HCT116 (cell line): Measurements from ENCODE around the gene OS9.

Experiments
- CEBPB ChIP-seq: IDR thresholded peaks from 2 replicates; pipeline ENCODE4 v1.6.1; 2012; ENCODE audit warnings: low read depth
- CTCF ChIP-seq, 3 experiments: fragments of 200-600 bp in 1 of 3; sonication (generic) in 1 of 3; IDR thresholded peaks in 2 of 3; conservative IDR thresholded peaks in 1 of 3; 2 replicates each; pipeline ENCODE4 v1.5.1; 2012 to 2017; ENCODE audit warnings: low read depth in 2 of 3, low read length in 2 of 3, antibody characterized with exemption in 1 of 3, borderline replicate concordance in 1 of 3, control low read depth in 1 of 3, mild to moderate bottlenecking in 1 of 3, mixed read lengths in 1 of 3, mixed run types in 1 of 3, moderate library complexity in 1 of 3; ENCODE audit not compliant: insufficient read depth in 1 of 3
- EZH2 ChIP-seq: fragments of 200-600 bp; sonication (generic); IDR thresholded peaks from 2 replicates; pipeline ENCODE4 v1.6.1; 2017; ENCODE audit warnings: antibody characterized with exemption, mixed run types
- EZH2phosphoT487 ChIP-seq: fragments of 200-600 bp; IDR thresholded peaks from 2 replicates; pipeline ENCODE4 v1.6.1; 2018; ENCODE audit warnings: antibody characterized with exemption, borderline replicate concordance
- FOSL1 ChIP-seq: IDR thresholded peaks from 2 replicates; pipeline ENCODE4 v1.6.1; 2012; ENCODE audit warnings: low read depth
- JUND ChIP-seq: IDR thresholded peaks from 2 replicates; pipeline ENCODE4 v1.6.1; 2012
- POLR2A ChIP-seq: IDR thresholded peaks from 2 replicates; pipeline ENCODE4 v1.7.0; 2011; ENCODE audit warnings: borderline replicate concordance; ENCODE audit not compliant: insufficient read depth, insufficient read length; ENCODE audit errors: extremely low read depth
- RAD21 ChIP-seq: IDR thresholded peaks from 2 replicates; pipeline ENCODE4 v1.6.1; 2012; ENCODE audit warnings: low read depth, mild to moderate bottlenecking
- REST ChIP-seq: IDR thresholded peaks from 2 replicates; pipeline ENCODE4 v1.6.1; 2012; ENCODE audit warnings: low read depth
- TF ChIP-seq, protein P1 (sequence below): IDR thresholded peaks from 2 replicates; pipeline ENCODE4 v1.6.1; 2012
- TF ChIP-seq, protein P2 (sequence below): IDR thresholded peaks from 2 replicates; pipeline ENCODE4 v1.6.1; 2011; ENCODE audit warnings: mild to moderate bottlenecking, low read length, moderate library complexity; ENCODE audit not compliant: insufficient replicate concordance; ENCODE audit errors: extremely low read depth

DNA sequence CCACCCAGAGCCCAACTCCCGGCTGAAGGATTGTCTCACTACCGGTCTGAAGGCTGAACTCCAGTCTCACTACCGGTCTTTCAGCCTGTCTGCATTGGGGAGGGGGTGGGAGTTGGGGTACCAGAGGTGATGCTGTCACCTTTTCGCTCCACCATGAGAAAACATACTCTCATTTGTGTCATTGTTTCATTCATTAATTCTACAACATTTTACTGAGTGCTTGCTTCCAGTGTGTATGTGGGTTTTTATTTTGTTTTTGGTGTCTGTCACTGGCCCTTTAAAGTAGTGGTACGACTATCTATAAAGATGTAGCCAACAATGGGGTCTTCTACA lies 58.7 kb downstream of the OS9 start:
- TF ChIP-seq CTCF (IDR thresholded peaks at IDR 0.05 in 2 of 3, conservative IDR thresholded peaks at IDR 0.05 in 1 of 3; ENCODE audit: borderline replicate concordance in 1 of 3, insufficient read depth in 1 of 3, low read depth in 2 of 3, low read length in 2 of 3) (no peak), EZH2 (no peak), POLR2A (no peak), EZH2phosphoT487 (no peak), FOSL1 (no peak), REST (no peak), CEBPB (no peak), RAD21 (no peak), JUND (no peak)
- TF ChIP-seq, protein P1, sequence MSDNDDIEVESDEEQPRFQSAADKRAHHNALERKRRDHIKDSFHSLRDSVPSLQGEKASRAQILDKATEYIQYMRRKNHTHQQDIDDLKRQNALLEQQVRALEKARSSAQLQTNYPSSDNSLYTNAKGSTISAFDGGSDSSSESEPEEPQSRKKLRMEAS, result no peak
- TF ChIP-seq, protein P2, sequence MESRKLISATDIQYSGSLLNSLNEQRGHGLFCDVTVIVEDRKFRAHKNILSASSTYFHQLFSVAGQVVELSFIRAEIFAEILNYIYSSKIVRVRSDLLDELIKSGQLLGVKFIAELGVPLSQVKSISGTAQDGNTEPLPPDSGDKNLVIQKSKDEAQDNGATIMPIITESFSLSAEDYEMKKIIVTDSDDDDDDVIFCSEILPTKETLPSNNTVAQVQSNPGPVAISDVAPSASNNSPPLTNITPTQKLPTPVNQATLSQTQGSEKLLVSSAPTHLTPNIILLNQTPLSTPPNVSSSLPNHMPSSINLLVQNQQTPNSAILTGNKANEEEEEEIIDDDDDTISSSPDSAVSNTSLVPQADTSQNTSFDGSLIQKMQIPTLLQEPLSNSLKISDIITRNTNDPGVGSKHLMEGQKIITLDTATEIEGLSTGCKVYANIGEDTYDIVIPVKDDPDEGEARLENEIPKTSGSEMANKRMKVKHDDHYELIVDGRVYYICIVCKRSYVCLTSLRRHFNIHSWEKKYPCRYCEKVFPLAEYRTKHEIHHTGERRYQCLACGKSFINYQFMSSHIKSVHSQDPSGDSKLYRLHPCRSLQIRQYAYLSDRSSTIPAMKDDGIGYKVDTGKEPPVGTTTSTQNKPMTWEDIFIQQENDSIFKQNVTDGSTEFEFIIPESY, result no peak
